ENCODE data around the gene FKBP15. TPM values are rescaled to one million over a fixed set of nuclear protein-coding genes. Genes with fewer than 3 reads are reported as not detected.

Gene FKBP15
- total RNA-seq, 1 donor from 2014 or later: 26.4 TPM

- Histone ChIP-seq H3K4me1 (ENCODE audit: insufficient read depth, low read length) (peaks cover 11% of the 10 kb centered on the region), H3K4me3 (ENCODE audit: insufficient read depth, low read depth, low read length) (no peak overlapping the region), H3K27me3 (ENCODE audit: insufficient read depth, low read length) (no peaks in the 10 kb centered on the region), H2AFZ (ENCODE audit: low read depth, low read length) (no peak overlapping the region), H3K4me2 (ENCODE audit: low read length) (no peak overlapping the region), H3K9me3 (ENCODE audit: insufficient read depth, low read depth, low read length) (no peaks in the 10 kb centered on the region), H3K27ac (ENCODE audit: low read depth, low read length) (no peak overlapping the region), H3K79me2 (ENCODE audit: insufficient read depth, low read length) (no peaks in the 10 kb centered on the region), H4K20me1 (ENCODE audit: insufficient read depth, low read length) (no peaks in the 10 kb centered on the region), H3K36me3 (ENCODE audit: insufficient read depth, low read length) (peaks cover 47% of the 10 kb centered on the region), H3K9ac (ENCODE audit: low read length) (no peak overlapping the region)
- Mint-ChIP-seq H3K9me3 (ENCODE audit: unreplicated experiment) (peaks cover 2% of the 10 kb centered on the region), H3K27me3 (ENCODE audit: low read depth, unreplicated experiment) (no peaks in the 10 kb centered on the region), H3K4me3 (ENCODE audit: unreplicated experiment) (no peak overlapping the region), H3K27ac (ENCODE audit: unreplicated experiment) (no peak overlapping the region), H3K36me3 (ENCODE audit: low read depth, unreplicated experiment) (peaks cover 26% of the 10 kb centered on the region), H3K4me1 (ENCODE audit: low read depth, unreplicated experiment) (peaks cover 8% of the 10 kb centered on the region)
- no peak for TF ChIP-seq EZH2 (IDR thresholded peaks at IDR 0.05; ENCODE audit: insufficient read depth, low read length)
- TF ChIP-seq, protein P1, sequence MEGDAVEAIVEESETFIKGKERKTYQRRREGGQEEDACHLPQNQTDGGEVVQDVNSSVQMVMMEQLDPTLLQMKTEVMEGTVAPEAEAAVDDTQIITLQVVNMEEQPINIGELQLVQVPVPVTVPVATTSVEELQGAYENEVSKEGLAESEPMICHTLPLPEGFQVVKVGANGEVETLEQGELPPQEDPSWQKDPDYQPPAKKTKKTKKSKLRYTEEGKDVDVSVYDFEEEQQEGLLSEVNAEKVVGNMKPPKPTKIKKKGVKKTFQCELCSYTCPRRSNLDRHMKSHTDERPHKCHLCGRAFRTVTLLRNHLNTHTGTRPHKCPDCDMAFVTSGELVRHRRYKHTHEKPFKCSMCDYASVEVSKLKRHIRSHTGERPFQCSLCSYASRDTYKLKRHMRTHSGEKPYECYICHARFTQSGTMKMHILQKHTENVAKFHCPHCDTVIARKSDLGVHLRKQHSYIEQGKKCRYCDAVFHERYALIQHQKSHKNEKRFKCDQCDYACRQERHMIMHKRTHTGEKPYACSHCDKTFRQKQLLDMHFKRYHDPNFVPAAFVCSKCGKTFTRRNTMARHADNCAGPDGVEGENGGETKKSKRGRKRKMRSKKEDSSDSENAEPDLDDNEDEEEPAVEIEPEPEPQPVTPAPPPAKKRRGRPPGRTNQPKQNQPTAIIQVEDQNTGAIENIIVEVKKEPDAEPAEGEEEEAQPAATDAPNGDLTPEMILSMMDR (IDR thresholded peaks at IDR 0.05; ENCODE audit: insufficient read depth, low read depth, low read length): no peak
- FAIRE-seq: no peak
- no peak for DNase-seq (ENCODE audit: low read depth)
Measured at GRCh38 chr9:113177251-113177650, 43.8 kb downstream of the FKBP15 start.

GRCh38 chr9:113176803-113177202, 44.3 kb downstream of the FKBP15 start:
- Histone ChIP-seq H3K4me1 (ENCODE audit: insufficient read depth, low read length) (peaks cover 11% of the 10 kb centered on the region), H2AFZ (ENCODE audit: low read depth, low read length) (no peak overlapping the region), H3K27me3 (ENCODE audit: insufficient read depth, low read length) (no peaks in the 10 kb centered on the region), H3K4me2 (ENCODE audit: low read length) (no peak overlapping the region), H3K9ac (ENCODE audit: low read length) (no peak overlapping the region), H3K9me3 (ENCODE audit: insufficient read depth, low read depth, low read length) (no peaks in the 10 kb centered on the region), H3K27ac (ENCODE audit: low read depth, low read length) (no peak overlapping the region), H3K36me3 (ENCODE audit: insufficient read depth, low read length) (peaks cover 42% of the 10 kb centered on the region), H3K4me3 (ENCODE audit: insufficient read depth, low read depth, low read length) (no peak overlapping the region), H4K20me1 (ENCODE audit: insufficient read depth, low read length) (no peaks in the 10 kb centered on the region), H3K79me2 (ENCODE audit: insufficient read depth, low read length) (no peaks in the 10 kb centered on the region)
- FAIRE-seq: no peak
- peaks cover 2% of the 10 kb centered on the region for H3K9me3 Mint-ChIP-seq (ENCODE audit: unreplicated experiment)
- no peaks in the 10 kb centered on the region for H3K27me3 Mint-ChIP-seq (ENCODE audit: low read depth, unreplicated experiment)
- no peak overlapping the region for H3K27ac Mint-ChIP-seq (ENCODE audit: unreplicated experiment)
- DNase-seq (ENCODE audit: low read depth): no peak
- peaks cover 23% of the 10 kb centered on the region for H3K36me3 Mint-ChIP-seq (ENCODE audit: low read depth, unreplicated experiment)
- H3K4me3 Mint-ChIP-seq (ENCODE audit: unreplicated experiment): no peak overlapping the region
- peaks cover 8% of the 10 kb centered on the region for H3K4me1 Mint-ChIP-seq (ENCODE audit: low read depth, unreplicated experiment)
- TF ChIP-seq, protein P1 (IDR thresholded peaks at IDR 0.05; ENCODE audit: insufficient read depth, low read depth, low read length): no peak
- no peak for TF ChIP-seq EZH2 (IDR thresholded peaks at IDR 0.05; ENCODE audit: insufficient read depth, low read length)

GRCh38 chr9:113173341-113173740, 47.7 kb downstream of the FKBP15 start:
- Histone ChIP-seq H3K9ac (ENCODE audit: low read length) (no peak overlapping the region), H3K36me3 (ENCODE audit: insufficient read depth, low read length) (peaks cover 54% of the 10 kb centered on the region), H3K27ac (ENCODE audit: low read depth, low read length) (no peak overlapping the region), H3K4me1 (ENCODE audit: insufficient read depth, low read length) (peaks cover 7% of the 10 kb centered on the region), H4K20me1 (ENCODE audit: insufficient read depth, low read length) (no peaks in the 10 kb centered on the region), H3K9me3 (ENCODE audit: insufficient read depth, low read depth, low read length) (no peaks in the 10 kb centered on the region), H3K79me2 (ENCODE audit: insufficient read depth, low read length) (no peaks in the 10 kb centered on the region), H3K4me3 (ENCODE audit: insufficient read depth, low read depth, low read length) (no peak overlapping the region), H3K4me2 (ENCODE audit: low read length) (no peak overlapping the region), H2AFZ (ENCODE audit: low read depth, low read length) (no peak overlapping the region), H3K27me3 (ENCODE audit: insufficient read depth, low read length) (no peaks in the 10 kb centered on the region)
- Mint-ChIP-seq H3K36me3 (ENCODE audit: low read depth, unreplicated experiment) (peaks cover 43% of the 10 kb centered on the region), H3K27ac (ENCODE audit: unreplicated experiment) (no peak overlapping the region), H3K4me1 (ENCODE audit: low read depth, unreplicated experiment) (peaks cover 5% of the 10 kb centered on the region), H3K27me3 (ENCODE audit: low read depth, unreplicated experiment) (no peaks in the 10 kb centered on the region), H3K9me3 (ENCODE audit: unreplicated experiment) (peaks cover 2% of the 10 kb centered on the region), H3K4me3 (ENCODE audit: unreplicated experiment) (no peak overlapping the region)
- TF ChIP-seq EZH2 (IDR thresholded peaks at IDR 0.05; ENCODE audit: insufficient read depth, low read length): no peak
- TF ChIP-seq, protein P1 (IDR thresholded peaks at IDR 0.05; ENCODE audit: insufficient read depth, low read depth, low read length): no peak
- FAIRE-seq (no peak), DNase-seq (ENCODE audit: low read depth) (no peak)

Data from astrocyte (in vitro differentiated cells and primary cell).